NB4 (cell line): Measurements from ENCODE around the gene SERPINI2.

ENCODE experiments used
- DNase-seq: peaks from one replicate; pipeline ENCODE4 v3.0.0; 2010; ENCODE audit warnings: low read depth
- H3K4me3 ChIP-seq: one replicate; pipeline ENCODE4 v1.5.1; 2011; ENCODE audit warnings: mild to moderate bottlenecking, low read depth, low read length, moderate library complexity
- CTCF ChIP-seq: IDR thresholded peaks from one replicate; pipeline ENCODE4 v1.5.1; 2012; ENCODE audit warnings: low read depth, low read length
- MAX ChIP-seq: IDR thresholded peaks from 2 replicates; pipeline ENCODE4 v1.6.1; 2011; ENCODE audit warnings: low read depth, low read length
- MYC ChIP-seq: IDR thresholded peaks from 2 replicates; pipeline ENCODE4 v1.6.1; 2011; ENCODE audit warnings: low read depth, low read length
- POLR2A ChIP-seq: IDR thresholded peaks from 2 replicates; pipeline ENCODE4 v1.6.1; 2011; ENCODE audit warnings: mild to moderate bottlenecking; ENCODE audit not compliant: insufficient read length; ENCODE audit errors: extremely low read depth

SERPINI2 gene

GRCh38 chr3:167467848-167468611 lies 5.8 kb downstream of the SERPINI2 start:
- DNase-seq, result no peak
- H3K4me3 ChIP-seq, result no peak overlapping the region
- no peak for TF ChIP-seq MAX
- TF ChIP-seq CTCF, result no peak
- TF ChIP-seq POLR2A, result no peak
- TF ChIP-seq MYC, result no peak

- DNase-seq, result no peak
- TF ChIP-seq POLR2A (no peak), MAX (no peak), MYC (no peak), CTCF (no peak)
- H3K4me3 ChIP-seq, result no peak overlapping the region
Observed at GRCh38 chr3:167466966-167467365, 6.9 kb downstream of the SERPINI2 start.

GRCh38 chr3:167456157-167456799 lies 17.6 kb downstream of the SERPINI2 start:
- H3K4me3 ChIP-seq, result no peak overlapping the region
- TF ChIP-seq CTCF (no peak), POLR2A (no peak), MAX (no peak), MYC (no peak)
- no peak for DNase-seq

GRCh38 chr3:167453815-167454214 lies 20.0 kb downstream of the SERPINI2 start:
- no peak for DNase-seq
- H3K4me3 ChIP-seq, result no peak overlapping the region
- TF ChIP-seq MYC, result no peak
- TF ChIP-seq POLR2A, result no peak
- TF ChIP-seq CTCF, result no peak
- TF ChIP-seq MAX, result no peak

GRCh38 chr3:167451282-167451681 lies 22.6 kb downstream of the SERPINI2 start:
- TF ChIP-seq MYC, result no peak
- no peak overlapping the region for H3K4me3 ChIP-seq
- no peak for DNase-seq

GRCh38 chr3:167450675-167451074 lies 23.2 kb downstream of the SERPINI2 start:
- no peak for DNase-seq
- TF ChIP-seq POLR2A (no peak), MYC (no peak), CTCF (no peak)
- H3K4me3 ChIP-seq, result no peak overlapping the region
